Glomerular visceral epithelial cell (primary cell): ENCODE results near the gene CASKIN1.
"Not testable (repeated sequence)": the region's sequence is repeated elsewhere in the genome, so short reads cannot be mapped to it uniquely, and the experiment has no call there.

Experiments used
- DNase-seq: peaks from one replicate; pipeline ENCODE4 v3.0.0-alpha.2; 2016; ENCODE audit errors: extremely low spot score

The CASKIN1 gene, protein sequence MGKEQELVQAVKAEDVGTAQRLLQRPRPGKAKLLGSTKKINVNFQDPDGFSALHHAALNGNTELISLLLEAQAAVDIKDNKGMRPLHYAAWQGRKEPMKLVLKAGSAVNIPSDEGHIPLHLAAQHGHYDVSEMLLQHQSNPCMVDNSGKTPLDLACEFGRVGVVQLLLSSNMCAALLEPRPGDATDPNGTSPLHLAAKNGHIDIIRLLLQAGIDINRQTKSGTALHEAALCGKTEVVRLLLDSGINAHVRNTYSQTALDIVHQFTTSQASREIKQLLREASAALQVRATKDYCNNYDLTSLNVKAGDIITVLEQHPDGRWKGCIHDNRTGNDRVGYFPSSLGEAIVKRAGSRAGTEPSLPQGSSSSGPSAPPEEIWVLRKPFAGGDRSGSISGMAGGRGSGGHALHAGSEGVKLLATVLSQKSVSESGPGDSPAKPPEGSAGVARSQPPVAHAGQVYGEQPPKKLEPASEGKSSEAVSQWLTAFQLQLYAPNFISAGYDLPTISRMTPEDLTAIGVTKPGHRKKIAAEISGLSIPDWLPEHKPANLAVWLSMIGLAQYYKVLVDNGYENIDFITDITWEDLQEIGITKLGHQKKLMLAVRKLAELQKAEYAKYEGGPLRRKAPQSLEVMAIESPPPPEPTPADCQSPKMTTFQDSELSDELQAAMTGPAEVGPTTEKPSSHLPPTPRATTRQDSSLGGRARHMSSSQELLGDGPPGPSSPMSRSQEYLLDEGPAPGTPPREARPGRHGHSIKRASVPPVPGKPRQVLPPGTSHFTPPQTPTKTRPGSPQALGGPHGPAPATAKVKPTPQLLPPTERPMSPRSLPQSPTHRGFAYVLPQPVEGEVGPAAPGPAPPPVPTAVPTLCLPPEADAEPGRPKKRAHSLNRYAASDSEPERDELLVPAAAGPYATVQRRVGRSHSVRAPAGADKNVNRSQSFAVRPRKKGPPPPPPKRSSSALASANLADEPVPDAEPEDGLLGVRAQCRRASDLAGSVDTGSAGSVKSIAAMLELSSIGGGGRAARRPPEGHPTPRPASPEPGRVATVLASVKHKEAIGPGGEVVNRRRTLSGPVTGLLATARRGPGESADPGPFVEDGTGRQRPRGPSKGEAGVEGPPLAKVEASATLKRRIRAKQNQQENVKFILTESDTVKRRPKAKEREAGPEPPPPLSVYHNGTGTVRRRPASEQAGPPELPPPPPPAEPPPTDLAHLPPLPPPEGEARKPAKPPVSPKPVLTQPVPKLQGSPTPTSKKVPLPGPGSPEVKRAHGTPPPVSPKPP (N-terminal part only)

DNA sequence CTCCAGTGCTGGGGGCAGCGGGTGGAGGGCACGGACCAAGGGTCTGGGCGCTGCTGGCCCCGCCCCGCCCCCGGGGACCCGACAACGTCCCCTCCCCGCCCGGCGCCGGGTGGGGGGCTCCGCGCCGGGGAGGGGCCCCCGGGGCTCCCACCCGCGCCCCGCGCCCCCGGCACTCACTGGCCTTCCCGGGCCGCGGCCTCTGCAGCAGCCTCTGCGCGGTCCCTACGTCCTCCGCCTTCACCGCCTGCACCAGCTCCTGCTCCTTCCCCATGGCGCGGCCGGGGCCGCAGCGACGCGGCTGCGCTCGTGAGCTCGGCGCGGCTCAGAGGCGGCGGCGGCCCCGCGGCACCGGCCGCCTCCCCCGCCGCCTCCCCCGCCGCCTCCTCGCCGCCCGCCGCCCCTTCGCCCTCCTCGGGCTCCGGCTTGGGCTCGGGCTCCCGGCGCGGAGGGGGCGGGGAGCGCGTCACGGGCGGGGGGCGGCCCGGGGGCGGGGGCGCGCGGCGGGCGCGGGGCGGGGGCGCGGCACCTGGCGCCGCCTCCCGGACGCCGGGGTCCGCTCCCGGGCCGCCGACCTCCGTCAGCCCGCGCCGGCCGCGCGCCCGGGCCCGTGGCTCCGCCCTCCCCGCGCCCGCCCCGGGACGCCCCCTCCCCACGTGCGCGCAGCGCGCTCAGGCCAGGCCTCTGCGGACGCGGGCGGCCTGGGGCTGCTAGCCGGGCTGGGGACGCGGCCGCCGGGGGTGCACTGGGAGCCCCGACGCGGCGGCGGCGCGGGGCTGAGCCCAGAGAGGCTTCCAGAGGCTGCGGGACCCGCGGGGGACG is at the start of gene CASKIN1:
CASKIN1 (minus strand) TSS at position 444 of the 819 bp plus-strand sequence; CDS start at position 271, 173 bp downstream.
- no peak for DNase-seq

DNA sequence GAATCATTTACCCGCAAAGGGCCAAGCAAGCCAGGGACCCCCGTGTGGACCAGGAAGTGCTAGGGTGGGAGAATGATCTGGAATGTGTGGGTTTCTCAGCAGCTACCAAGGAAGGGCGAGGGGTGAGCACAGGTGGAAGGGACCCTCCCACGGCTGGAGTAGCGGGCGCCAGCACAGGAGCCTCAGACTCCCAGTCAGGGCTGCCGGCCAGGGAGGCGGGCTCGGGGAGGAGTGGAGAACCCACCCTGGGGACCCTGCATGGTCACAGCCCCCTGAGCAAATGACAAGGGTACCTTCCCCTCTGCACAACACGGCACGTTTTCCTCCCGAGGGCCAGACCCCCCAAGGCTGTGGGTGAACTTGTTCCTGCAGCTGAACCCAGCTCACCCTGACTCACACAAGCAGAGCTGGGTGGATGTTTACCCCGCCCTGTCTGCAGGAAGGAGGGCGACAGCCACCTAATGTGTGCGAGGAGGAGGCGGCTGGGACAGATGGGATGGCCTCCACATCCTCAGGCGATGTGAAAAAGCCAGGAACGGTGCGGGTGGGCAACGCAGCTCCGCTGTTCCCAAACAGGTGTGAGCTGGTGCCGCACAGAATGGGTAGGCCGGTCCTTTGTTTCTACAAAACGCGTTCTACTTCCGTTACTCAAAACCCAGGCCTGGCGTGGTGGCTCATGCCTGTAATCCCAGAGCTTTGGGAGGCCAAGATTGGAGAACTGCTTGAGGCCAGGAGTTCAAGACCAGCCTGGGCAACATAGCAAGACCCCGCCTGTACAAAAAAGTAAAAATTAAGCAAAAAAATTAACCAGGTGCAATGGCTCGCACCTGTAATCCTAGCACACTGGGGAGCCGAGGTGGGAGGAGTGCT is 48.8 kb upstream of the CASKIN1 start:
- DNase-seq, result no peak

DNA sequence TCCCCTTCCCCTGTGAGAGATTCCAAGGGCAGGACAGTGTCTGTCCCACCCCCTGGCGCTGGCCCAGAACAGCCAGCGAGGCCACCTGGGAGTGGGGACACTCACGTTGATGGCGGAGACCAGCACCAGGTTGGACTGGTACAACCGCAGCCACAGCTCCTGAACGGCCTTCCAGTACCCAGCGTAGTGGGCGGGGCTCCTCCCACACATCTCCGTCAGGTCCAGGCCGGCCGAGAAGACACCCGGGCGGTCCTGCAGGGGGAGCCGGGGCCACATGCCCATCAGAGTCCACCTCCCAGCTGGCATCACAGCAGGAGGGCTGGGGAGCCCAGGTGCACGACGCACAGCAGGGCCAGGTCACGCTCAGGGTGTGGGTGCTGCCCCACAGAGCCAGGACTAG is 47.9 kb upstream of the CASKIN1 start:
- DNase-seq, result no peak

DNA sequence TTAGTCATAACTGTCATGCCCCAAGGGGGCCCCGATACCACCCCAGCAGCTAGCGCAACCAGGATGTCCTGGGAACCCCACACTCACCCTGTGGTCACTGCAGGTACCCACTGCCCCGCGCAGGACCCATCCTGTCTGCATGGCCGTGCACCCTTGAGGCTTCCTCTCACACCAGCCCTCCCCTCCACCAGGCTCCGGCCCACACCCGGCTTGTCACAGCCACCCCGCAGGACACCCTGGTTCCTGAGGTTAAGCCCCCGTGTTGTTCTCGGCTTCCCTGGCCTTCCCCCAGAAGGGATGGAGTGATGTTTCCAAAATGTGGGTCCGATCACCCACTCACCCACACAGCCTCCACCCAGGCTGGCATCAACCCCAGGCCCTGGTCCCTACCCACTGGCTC is 47.4 kb upstream of the CASKIN1 start:
- DNase-seq, result no peak

DNA sequence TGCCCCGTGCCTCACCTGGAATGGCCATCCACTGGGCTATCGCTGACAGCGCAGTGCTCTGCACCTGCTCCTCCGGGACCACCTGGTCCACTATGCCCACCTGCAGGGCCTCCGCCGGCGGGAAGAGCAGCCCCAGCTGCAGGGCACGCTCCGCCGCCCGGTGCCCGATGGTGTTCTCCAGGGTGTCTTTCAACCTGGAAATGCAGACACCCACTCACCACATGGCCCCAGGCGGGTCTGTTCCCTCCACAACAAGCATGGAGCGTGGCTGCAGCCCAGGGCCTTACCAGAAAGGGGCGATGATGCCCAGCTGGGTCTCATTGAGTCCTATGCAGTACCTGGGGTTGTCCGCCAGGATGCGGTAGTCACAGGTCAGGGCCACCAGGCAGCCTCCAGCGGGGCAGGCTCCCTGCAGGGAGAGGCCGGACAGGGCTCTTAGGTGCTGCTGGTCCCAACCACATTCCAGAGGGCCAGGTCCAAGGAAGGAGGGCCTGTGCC is 46.7 kb upstream of the CASKIN1 start:
- no peak for DNase-seq

DNA sequence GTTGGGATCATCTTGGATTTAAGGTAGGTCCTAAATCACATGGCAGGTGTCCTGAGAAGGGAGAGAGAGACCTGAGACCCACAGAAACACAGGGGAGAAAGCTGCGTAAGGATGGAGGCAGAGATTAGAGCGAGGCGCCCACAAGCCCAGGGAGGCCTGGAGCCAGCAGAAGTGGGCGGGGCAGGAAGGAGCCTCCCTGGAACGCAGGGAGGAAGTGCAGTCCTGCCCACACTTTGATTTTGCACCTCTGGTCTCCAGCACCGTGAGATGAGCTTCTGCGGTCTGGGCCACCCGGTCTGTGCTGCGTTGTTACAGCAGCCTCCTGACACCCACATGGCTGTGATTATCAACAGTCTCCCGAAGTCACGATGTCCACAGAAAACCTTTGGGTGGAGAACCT is 46.2 kb upstream of the CASKIN1 start:
- DNase-seq, result no peak

DNA sequence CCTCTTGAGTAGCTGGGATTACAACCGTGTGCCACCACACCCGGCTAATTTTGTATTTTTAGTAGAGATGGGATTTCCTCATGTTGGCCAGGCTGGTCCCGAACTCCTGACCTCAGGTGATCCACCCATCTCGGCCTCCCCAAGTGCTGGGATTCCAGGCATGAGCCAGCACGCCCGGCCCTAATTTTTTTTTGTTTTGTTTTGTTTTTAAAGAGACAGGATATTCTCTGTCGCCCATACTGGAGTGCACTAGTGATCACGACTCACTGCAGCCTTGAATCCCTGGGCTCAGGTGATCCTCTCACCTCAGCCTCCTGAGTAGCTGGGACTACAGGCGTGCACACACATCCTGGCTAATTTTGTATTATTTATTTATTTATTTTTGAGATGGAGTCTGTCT is 43.9 kb upstream of the CASKIN1 start:
- DNase-seq, result not testable (repeated sequence)

DNA sequence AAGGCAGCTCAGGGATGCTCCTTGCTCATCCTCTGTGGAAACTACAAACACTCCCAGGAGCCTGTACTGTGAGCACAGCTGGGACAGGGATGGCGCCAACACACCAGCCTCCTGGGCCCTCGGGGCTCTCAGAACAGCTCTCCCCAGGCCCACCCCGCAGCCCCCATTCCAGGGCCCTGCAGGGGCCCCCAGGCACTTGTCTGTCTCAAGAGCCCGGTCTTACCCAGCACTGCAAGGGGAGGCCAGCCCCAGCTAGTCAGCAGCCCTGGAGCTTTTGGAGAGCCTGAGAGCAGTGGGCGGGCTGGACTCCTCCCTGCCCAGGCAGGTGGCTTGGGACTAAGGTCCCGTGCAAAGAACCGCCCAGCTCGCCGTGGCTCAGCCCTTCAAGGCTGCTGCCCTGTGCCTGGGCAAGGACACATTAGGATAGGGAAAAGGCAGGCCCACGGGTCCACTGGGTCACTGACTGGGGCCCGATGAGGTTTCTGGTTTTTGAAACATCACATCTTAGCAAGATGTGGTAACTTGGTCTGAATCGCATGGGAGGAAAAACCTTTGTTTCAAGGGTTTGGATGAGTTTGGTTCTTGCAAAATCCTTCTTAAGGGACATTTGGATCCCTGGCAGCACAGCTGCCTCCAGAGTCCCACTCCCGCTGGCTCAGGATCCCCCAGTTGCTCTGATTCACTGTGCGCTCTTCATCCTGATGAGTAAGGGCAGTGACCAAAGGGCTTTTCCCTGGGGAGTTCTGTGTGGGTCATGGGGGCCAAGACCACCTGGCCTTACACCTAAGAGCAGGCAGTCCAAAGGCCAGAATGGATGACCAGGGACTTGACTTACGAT is 42.7 kb upstream of the CASKIN1 start:
- DNase-seq, result no peak

DNA sequence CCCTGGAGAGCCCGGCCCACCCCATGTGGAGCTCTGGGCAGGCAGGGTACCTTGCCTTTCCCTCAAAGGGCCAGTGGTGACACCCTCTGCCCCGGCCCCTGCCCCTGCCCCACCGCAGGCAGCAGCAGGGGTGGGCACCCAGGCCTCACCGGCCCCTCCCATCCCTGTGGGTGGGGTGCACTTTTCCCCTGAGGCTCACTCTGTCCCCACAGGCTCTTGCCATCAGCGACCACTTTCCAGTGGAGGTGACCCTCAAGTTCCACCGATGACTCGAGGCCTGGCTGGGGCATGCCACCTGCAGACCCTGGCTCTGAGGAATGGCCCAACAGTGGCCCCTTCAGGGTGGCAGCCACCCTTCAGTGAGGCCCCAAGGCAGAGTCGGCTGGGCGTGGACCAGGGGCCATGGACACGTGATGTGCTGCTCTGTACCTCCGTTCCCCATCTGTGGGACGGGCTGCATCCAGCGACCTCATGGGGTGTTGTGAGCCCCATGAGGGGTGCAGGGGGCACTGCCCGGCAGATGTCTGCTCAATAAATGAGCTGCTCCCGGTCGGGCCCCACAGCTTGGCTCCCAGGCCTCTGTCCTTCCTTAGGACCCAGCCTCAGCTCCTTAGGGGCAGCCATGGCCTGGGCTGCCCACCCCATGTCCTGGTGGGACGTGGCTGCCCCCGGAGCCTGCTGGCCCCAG is 41.9 kb upstream of the CASKIN1 start:
- DNase-seq, result no peak

DNA sequence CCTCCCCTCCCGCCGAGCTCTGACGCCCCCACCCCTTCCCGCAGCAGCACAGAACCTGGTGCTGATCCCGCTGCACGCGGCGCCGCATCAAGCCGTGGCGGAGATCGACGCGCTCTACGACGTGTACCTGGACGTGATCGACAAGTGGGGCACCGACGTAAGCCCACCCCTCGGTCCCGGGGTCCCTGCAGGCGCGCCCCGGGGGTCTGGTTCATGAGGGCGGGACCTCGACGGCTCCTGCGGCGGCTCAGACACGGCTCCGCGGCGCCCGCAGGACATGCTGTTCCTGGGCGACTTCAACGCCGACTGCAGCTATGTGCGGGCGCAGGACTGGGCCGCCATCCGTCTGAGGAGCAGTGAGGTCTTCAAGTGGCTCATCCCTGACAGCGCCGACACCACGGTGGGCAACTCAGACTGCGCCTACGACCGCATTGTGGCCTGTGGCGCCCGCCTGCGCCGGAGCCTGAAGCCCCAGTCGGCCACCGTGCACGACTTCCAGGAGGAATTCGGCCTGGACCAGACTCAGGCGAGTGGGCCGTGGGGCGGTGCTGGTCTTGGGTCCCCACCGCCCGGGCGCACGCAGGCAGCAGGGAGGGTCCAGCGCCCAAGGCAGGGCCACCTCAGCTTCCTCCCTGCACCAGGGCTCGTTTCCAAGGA is 41.2 kb upstream of the CASKIN1 start:
- no peak for DNase-seq

DNA sequence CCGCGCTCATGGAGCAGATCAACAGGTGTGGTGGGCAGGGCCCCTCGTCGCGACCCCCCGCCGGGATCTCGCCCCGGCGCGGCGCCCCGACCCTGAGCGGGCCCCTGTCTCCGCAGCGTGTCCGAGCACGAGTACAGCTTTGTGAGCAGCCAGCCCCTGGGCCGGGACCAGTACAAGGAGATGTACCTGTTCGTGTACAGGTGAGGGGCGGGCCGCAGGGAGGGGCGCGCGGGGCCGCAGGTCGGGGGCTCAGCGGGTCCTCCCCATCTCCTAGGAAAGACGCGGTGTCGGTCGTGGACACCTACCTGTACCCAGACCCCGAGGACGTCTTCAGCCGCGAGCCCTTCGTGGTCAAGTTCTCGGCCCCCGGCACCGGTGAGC is 40.7 kb upstream of the CASKIN1 start:
- DNase-seq, result no peak

DNA sequence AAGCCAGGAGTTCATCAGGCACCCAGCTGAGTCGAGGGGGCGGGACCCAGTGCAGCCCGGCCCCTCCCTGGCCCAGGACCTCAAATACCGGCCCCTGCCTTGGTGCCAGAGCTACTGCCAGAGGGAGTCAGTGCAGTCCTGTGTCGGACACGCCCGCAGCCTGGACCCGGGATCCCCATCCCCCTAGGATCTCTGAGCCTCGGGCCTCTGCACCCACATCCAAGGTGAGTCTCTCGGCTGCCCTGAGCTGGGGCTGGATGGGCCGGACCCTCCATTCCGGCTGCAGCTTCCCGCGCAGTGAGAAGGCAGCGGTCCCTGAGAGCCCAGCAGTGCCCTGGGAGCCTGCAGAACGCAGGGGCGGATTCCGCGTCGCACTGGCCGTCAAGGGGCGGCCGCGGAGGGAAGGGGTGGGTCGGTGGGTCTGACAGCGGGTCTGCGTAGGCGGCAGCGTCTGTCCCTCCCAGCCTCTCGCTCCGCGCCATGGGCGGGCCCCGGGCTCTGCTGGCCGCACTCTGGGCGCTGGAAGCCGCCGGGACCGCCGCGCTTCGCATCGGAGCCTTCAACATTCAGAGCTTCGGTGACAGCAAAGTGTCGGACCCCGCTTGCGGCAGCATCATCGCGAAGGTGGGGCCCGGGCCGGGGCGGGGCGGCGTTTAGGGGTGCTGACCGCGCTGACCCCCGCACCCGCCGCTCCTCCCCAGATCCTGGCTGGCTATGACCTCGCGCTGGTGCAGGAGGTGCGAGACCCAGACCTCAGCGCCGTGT is 40.1 kb upstream of the CASKIN1 start, which contains the start of gene DNASE1L2:
DNASE1L2 (plus strand) TSS at position 108 of the 765 bp plus-strand sequence; CDS start at position 481, 373 bp downstream.
- peak; percentile 26 for DNase-seq

DNA sequence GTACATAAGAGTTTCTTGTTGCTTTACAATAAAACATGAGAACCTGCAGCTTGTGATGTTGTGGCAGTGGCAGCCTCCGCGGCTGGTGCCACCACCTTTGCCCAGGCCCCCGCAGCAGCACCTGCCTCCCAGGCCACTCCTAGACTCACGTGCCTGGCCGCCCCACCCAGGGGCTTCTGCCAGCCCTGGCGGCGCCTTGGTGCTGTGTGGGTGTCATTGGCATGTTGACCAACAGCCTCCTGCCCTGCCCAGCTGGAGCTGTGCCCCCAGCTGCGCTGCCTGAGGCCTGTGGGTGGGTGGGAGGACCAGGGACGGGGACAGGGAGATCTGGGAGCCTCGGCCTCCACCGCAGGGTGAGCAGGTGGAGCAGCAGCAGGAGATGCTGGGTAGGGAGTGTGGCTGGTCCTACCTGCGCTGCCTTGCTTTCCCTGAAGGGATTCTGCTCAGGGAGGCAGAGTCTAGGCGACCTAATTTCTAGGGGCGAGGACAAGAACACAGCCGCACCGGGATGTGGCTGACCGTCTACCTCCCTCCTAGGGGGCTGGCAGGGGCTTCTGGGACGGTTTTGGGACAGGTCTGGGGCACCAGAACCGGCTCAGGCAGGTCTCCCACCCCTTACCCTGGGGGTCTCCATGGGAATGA is 39.4 kb upstream of the CASKIN1 start:
- no peak for DNase-seq

DNA sequence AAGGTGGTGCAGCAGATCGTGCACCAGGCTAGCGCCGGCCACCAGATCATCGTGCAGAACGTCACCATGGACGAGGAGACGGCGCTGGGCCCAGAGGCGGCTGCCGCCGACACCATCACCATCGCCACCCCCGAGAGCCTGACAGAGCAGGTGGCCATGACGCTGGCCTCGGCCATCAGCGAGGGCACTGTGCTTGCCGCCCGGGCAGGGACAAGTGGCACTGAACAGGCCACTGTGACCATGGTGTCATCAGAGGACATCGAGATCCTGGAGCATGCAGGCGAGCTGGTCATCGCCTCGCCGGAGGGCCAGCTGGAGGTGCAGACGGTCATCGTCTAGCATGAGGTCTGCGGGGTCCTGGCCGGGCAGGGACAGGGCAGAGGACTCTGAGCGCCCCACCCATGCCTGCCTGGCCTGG is 38.8 kb upstream of the CASKIN1 start:
- DNase-seq, result no peak

DNA sequence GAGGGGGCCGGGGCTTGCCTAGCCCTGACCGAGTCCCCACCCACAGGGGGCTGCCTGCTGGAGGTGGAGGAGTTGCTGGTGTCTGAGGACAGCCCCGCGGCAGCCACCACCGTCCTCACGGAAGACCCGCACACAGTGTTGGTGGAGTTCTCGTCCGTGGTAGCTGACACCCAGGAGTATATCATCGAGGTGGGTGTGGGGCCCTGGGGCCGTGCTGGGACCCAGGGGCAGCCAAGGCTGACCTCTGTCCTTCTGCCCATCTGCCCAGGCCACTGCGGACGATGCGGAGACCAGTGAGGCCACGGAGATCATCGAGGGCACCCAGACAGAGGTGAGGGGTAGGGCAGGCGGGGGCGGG is 38.4 kb upstream of the CASKIN1 start:
- no peak for DNase-seq
